Epidermal melanocyte (primary cell): ENCODE results near the gene SLAIN2.

ENCODE experiments used
- DNase-seq: peaks from one replicate; pipeline ENCODE4 v3.0.0; 2011; ENCODE audit warnings: low spot score; ENCODE audit not compliant: insufficient read length

SLAIN2 gene

GRCh38 chr4:48334236-48334635 lies 7.1 kb upstream of the SLAIN2 start:
- DNase-seq: no peak

- DNase-seq: no peak
These were observed 6.4 kb upstream of the SLAIN2 start for GRCh38 chr4:48334900-48335384.

GRCh38 chr4:48336146-48336870 lies 5.0 kb upstream of the SLAIN2 start:
- no peak for DNase-seq

- DNase-seq: no peak
These were observed 3.6 kb upstream of the SLAIN2 start for GRCh38 chr4:48337731-48338130.

- DNase-seq: no peak
These were observed 1.7 kb upstream of the SLAIN2 start for GRCh38 chr4:48339642-48340041.

- DNase-seq: no peak
These were observed 909 bp upstream of the SLAIN2 start for GRCh38 chr4:48340276-48340964.

- no peak for DNase-seq
These were observed 662 bp downstream of the SLAIN2 start for GRCh38 chr4:48341776-48342605.

- no peak for DNase-seq
These were observed 1.2 kb downstream of the SLAIN2 start for GRCh38 chr4:48342606-48342880.

- DNase-seq: no peak
These were observed 1.7 kb downstream of the SLAIN2 start for GRCh38 chr4:48343035-48343434.

- DNase-seq: no peak
These were observed 2.2 kb downstream of the SLAIN2 start for GRCh38 chr4:48343551-48343950.

GRCh38 chr4:48345542-48345941 lies 4.2 kb downstream of the SLAIN2 start:
- DNase-seq: no peak

- no peak for DNase-seq
These were observed 5.3 kb downstream of the SLAIN2 start for GRCh38 chr4:48346594-48346993.

- no peak for DNase-seq
These were observed 6.1 kb downstream of the SLAIN2 start for GRCh38 chr4:48347282-48347921.

- no peak for DNase-seq
These were observed 9.5 kb downstream of the SLAIN2 start for GRCh38 chr4:48350871-48351270.

- DNase-seq: no peak
These were observed 11.5 kb downstream of the SLAIN2 start for GRCh38 chr4:48352793-48353192.

- DNase-seq: no peak
These were observed 15.0 kb downstream of the SLAIN2 start for GRCh38 chr4:48356355-48356754.

- DNase-seq: no peak
These were observed 19.1 kb downstream of the SLAIN2 start for GRCh38 chr4:48360285-48361011.

GRCh38 chr4:48361012-48361400 lies 19.7 kb downstream of the SLAIN2 start:
- no peak for DNase-seq

- DNase-seq: no peak
These were observed 25.3 kb downstream of the SLAIN2 start for GRCh38 chr4:48366611-48367010.

GRCh38 chr4:48367016-48367415 lies 25.7 kb downstream of the SLAIN2 start:
- DNase-seq: no peak

GRCh38 chr4:48368389-48368788 lies 27.1 kb downstream of the SLAIN2 start:
- no peak for DNase-seq
